Limb (tissue), 2 donors: ENCODE data around the gene RBM15B.
"Not testable (repeated sequence)": the region's sequence is repeated elsewhere in the genome, so short reads cannot be mapped to it uniquely, and the experiment has no call there.

Experiments
- DNase-seq, 2 donors: peaks; one replicate each; pipeline ENCODE4 v3.0.0-alpha.2; 2016; ENCODE audit errors: extremely low spot score in 2 of 2

RBM15B gene

GRCh38 chr3:51378065-51378464 is 13.0 kb upstream of the RBM15B start:
- DNase-seq: no peak

- DNase-seq: no peak
Observed at GRCh38 chr3:51378726-51379125, 12.4 kb upstream of the RBM15B start.

- no peak for DNase-seq
Observed at GRCh38 chr3:51379301-51379700, 11.8 kb upstream of the RBM15B start.

GRCh38 chr3:51379746-51380455 is 11.2 kb upstream of the RBM15B start:
- no peak for DNase-seq

- DNase-seq: no peak
Observed at GRCh38 chr3:51380601-51381332, 10.3 kb upstream of the RBM15B start.

- no peak for DNase-seq
Observed at GRCh38 chr3:51381333-51381705, 9.8 kb upstream of the RBM15B start.

- no peak for DNase-seq
Observed at GRCh38 chr3:51382076-51382745, 8.9 kb upstream of the RBM15B start.

GRCh38 chr3:51382947-51383578 is 8.0 kb upstream of the RBM15B start:
- peak in 1 of 2 donors; percentile 3 for DNase-seq

- DNase-seq: no peak
Observed at GRCh38 chr3:51384055-51384725, 6.9 kb upstream of the RBM15B start.

- DNase-seq: peak; percentile 98
Observed at GRCh38 chr3:51384726-51385473, 6.2 kb upstream of the RBM15B start, which contains the start of gene MANF. TSS of gene MANF (plus strand) at chr3:51385291. CDS start at chr3:51385343, 52 bp downstream.

GRCh38 chr3:51385621-51386091 is 5.4 kb upstream of the RBM15B start:
- DNase-seq: no peak

GRCh38 chr3:51386159-51386851 is 4.8 kb upstream of the RBM15B start:
- DNase-seq: no peak

GRCh38 chr3:51386852-51387229 is 4.2 kb upstream of the RBM15B start:
- DNase-seq: no peak

- not testable (repeated sequence) for DNase-seq
Observed at GRCh38 chr3:51387281-51387680, 3.8 kb upstream of the RBM15B start.

GRCh38 chr3:51388286-51389029 is 2.6 kb upstream of the RBM15B start:
- DNase-seq: no peak

GRCh38 chr3:51389423-51390183 is 1.5 kb upstream of the RBM15B start:
- peak in 1 of 2 donors; percentile 60 for DNase-seq

- DNase-seq: no peak
Observed at GRCh38 chr3:51390246-51391074, 625 bp upstream of the RBM15B start.
